Subcutaneous adipose tissue (tissue), 4 donors: ENCODE data around the gene MSI2. TPM values are rescaled to one million over a fixed set of nuclear protein-coding genes. Genes with fewer than 3 reads are reported as not detected.

Source experiments
- total RNA-seq, 4 donors: library from RNA; depleted of rRNA; stranded (reverse); fragments of >200 nt; gene quantifications; one replicate each; pipeline ENCODE4 v1.1.0, GENCODE V29; 2016
- TF ChIP-seq, protein P1 (sequence below): fragments of 450-650 bp; IDR thresholded peaks from one replicate; pipeline ENCODE4 v1.5.1; 2016; ENCODE audit warnings: low read depth, mild to moderate bottlenecking, control low read depth, antibody characterized with exemption, moderate library complexity

Gene MSI2
- total RNA-seq, 4 donors from 2014 or later, result 9.5 to 12.9 (median 10.9) TPM

GRCh38 chr17:57357830-57358430 lies 101.6 kb downstream of the MSI2 start:
- TF ChIP-seq, protein P1, sequence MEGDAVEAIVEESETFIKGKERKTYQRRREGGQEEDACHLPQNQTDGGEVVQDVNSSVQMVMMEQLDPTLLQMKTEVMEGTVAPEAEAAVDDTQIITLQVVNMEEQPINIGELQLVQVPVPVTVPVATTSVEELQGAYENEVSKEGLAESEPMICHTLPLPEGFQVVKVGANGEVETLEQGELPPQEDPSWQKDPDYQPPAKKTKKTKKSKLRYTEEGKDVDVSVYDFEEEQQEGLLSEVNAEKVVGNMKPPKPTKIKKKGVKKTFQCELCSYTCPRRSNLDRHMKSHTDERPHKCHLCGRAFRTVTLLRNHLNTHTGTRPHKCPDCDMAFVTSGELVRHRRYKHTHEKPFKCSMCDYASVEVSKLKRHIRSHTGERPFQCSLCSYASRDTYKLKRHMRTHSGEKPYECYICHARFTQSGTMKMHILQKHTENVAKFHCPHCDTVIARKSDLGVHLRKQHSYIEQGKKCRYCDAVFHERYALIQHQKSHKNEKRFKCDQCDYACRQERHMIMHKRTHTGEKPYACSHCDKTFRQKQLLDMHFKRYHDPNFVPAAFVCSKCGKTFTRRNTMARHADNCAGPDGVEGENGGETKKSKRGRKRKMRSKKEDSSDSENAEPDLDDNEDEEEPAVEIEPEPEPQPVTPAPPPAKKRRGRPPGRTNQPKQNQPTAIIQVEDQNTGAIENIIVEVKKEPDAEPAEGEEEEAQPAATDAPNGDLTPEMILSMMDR, result no peak

DNA sequence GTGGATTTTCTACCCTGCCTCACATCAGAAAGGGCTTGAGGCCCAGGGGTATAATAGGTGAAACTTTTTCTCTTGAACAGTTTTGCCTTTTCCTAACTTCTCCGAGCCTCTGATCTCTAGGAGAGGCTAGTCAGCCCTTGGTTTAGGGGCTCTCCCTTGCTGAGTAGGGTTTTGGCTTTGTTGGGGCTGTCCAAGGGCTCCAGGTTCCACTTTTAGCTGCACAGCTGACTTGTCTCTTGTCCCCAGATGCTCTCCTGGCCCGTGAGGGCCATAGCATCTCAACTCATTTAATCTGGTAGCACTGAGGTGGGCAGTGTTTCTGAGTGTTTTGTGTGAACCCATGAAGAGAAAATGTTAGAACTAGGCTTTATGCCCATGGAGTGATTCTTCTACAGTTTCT lies 103.9 kb downstream of the MSI2 start:
- TF ChIP-seq, protein P1, result no peak

GRCh38 chr17:57362797-57363556 lies 106.7 kb downstream of the MSI2 start:
- TF ChIP-seq, protein P1, result no peak

DNA sequence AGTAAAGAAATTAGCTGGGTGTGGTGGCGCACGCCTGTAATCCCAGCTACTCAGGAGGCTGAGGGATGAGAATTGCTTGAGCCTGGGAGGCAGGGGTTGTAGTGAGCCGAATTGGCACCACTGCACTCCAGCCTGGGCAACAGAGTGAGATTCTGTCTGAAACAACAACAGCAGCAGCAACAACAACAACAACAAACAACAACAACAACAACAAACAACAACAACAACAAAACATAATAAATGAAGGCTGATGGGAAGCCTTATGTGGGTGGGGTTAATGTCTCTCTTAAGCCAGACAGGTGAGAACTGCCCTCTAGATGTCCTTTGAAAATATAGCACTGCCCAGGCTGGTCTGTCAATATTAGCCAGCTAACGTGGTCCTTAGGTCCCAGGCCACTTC lies 107.3 kb downstream of the MSI2 start:
- TF ChIP-seq, protein P1, result no peak

DNA sequence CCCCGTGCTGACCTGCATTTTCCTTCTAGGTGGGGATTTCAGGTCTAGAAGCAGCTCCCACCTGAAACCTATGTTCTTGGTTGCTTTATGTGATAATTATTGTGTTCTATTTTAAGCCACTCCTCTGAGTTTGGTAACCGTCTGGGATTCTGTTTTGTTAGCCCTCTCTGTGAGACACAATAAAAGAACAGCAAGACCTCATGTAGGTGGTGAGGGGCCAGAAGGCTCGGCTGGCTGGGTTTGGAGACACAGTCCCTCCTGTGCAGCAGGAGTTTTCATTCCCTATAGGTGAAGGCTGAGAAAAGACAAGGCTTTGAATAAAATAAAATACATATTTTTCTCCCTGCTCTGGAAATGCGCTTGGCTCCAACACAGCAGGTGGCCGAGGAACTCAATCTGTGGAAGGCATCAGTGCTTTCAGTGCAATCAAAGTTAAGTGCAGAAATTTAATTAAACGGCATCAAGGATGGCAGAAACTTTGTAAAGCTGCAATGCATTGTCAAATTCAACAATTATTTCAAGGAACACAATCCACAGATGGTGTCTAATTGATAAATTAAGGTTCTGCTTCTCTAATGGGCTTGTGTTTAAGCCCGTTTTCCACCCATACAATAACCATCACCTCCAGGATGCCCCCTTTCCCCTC lies 107.8 kb downstream of the MSI2 start:
- TF ChIP-seq, protein P1, result no peak

GRCh38 chr17:57365420-57365819 lies 109.1 kb downstream of the MSI2 start:
- TF ChIP-seq, protein P1, result no peak

GRCh38 chr17:57366177-57366557 lies 109.8 kb downstream of the MSI2 start:
- TF ChIP-seq, protein P1, result no peak
